GM23248 (cell line): ENCODE measurements around the gene SYNJ2BP. TPM values are rescaled to one million over a fixed set of nuclear protein-coding genes. Genes with fewer than 3 reads are reported as not detected.

Source experiments
- DNase-seq: peaks from one replicate; pipeline ENCODE4 v3.0.0-alpha.2; 2015
- H2AFZ ChIP-seq: fragments of 200-600 bp; sonication (generic); 2 replicates; pipeline ENCODE4 v1.6.1; 2016; ENCODE audit warnings: antibody characterized with exemption
- H3F3A ChIP-seq: fragments of 200-600 bp; sonication (generic); 2 replicates; pipeline ENCODE4 v1.6.1; 2016; ENCODE audit warnings: mild to moderate bottlenecking, antibody characterized with exemption, mixed run types; ENCODE audit not compliant: insufficient read depth
- H3K27ac ChIP-seq: fragments of 200-600 bp; sonication (generic); 2 replicates; pipeline ENCODE4 v1.5.1; 2016; ENCODE audit warnings: mild to moderate bottlenecking
- H3K27me3 ChIP-seq: fragments of 200-600 bp; sonication (generic); replicated peaks from 2 replicates; pipeline ENCODE4 v1.6.1; 2016; ENCODE audit warnings: mild to moderate bottlenecking; ENCODE audit not compliant: insufficient read depth
- H3K36me3 ChIP-seq: fragments of 200-600 bp; sonication (generic); 2 replicates; pipeline ENCODE4 v1.6.1; 2016; ENCODE audit warnings: low read depth, mild to moderate bottlenecking
- H3K4me1 ChIP-seq: fragments of 200-600 bp; sonication (generic); 2 replicates; pipeline ENCODE4 v1.6.1; 2016; ENCODE audit warnings: mild to moderate bottlenecking; ENCODE audit not compliant: insufficient read depth
- H3K4me2 ChIP-seq: fragments of 200-600 bp; sonication (generic); one replicate; pipeline ENCODE4 v1.6.1; 2016; ENCODE audit warnings: mild to moderate bottlenecking; ENCODE audit not compliant: unreplicated experiment
- H3K4me3 ChIP-seq: fragments of 200-600 bp; sonication (generic); 2 replicates; pipeline ENCODE4 v1.5.1; 2016; ENCODE audit warnings: mild to moderate bottlenecking
- H3K79me2 ChIP-seq: fragments of 200-600 bp; sonication (generic); 2 replicates; pipeline ENCODE4 v1.6.1; 2016; ENCODE audit warnings: mild to moderate bottlenecking; ENCODE audit not compliant: insufficient read depth
- H3K9ac ChIP-seq: fragments of 200-600 bp; sonication (generic); 2 replicates; pipeline ENCODE4 v1.6.1; 2016; ENCODE audit warnings: mild to moderate bottlenecking
- H3K9me2 ChIP-seq: fragments of 200-600 bp; sonication (generic); 2 replicates; pipeline ENCODE4 v1.6.1; 2016; ENCODE audit warnings: mixed run types, mild to moderate bottlenecking, moderate library complexity; ENCODE audit not compliant: insufficient read depth
- H3K9me3 ChIP-seq: fragments of 200-600 bp; sonication (generic); one replicate; pipeline ENCODE4 v1.6.1; 2017; ENCODE audit warnings: low read depth
- H4K20me1 ChIP-seq: fragments of 200-600 bp; sonication (generic); 2 replicates; pipeline ENCODE4 v1.6.0; 2016; ENCODE audit not compliant: insufficient read depth
- EZH2 ChIP-seq: fragments of 200-600 bp; sonication (generic); IDR thresholded peaks from 2 replicates; pipeline ENCODE4 v1.6.1; 2018; ENCODE audit warnings: antibody characterized with exemption, mild to moderate bottlenecking; ENCODE audit not compliant: insufficient read depth, poor library complexity, severe bottlenecking
- EZH2phosphoT487 ChIP-seq: fragments of 200-600 bp; sonication (generic); IDR thresholded peaks from 2 replicates; pipeline ENCODE4 v1.6.1; 2018; ENCODE audit warnings: antibody characterized with exemption, moderate library complexity, mild to moderate bottlenecking, low read depth; ENCODE audit not compliant: insufficient read depth
- WGBS, 2 experiments: methylation state at CpG; one replicate each; pipeline ENCODE4 v1.1.6; 2015 to 2017; ENCODE audit warnings: low lambda C conversion rate in 2 of 2, low coverage in 1 of 2; ENCODE audit errors: missing lambda C conversion rate in 2 of 2; 5-methylcytosine and 5-hydroxymethylcytosine counted together
- in situ Hi-C: fragments of 300-500 bp; cut with MboI; formaldehyde crosslinking; loops from 2 replicates; pipeline ENCODE4 v1.15.0; 2020
- polyA plus RNA-seq: library from polyadenylated mRNA; unstranded; fragments of >200 nt; fragmentation: Nextera tagmentation; extraction: Ambion mirVana; gene quantifications from 2 replicates; pipeline ENCODE4 v1.2.1, GENCODE V29; 2016
- total RNA-seq: library from RNA; depleted of rRNA; stranded (reverse); fragments of >200 nt; shearing (Covaris generic); gene quantifications from 2 replicates; pipeline ENCODE4 v1.2.3, GENCODE V29; 2014

The SYNJ2BP gene
- total and polyA plus RNA-seq, 2 experiments from 2014 or later: 12.2 to 27.1 TPM

GRCh38 chr14:70401643-70402042 lies 15.2 kb downstream of the SYNJ2BP start:
- Histone ChIP-seq H3K9me2 (no peaks in the 10 kb centered on the region), H2AFZ (no peak overlapping the region), H3K36me3 (no peaks in the 10 kb centered on the region), H3K9ac (no peak overlapping the region), H3K27me3 (no peaks in the 10 kb centered on the region), H3F3A (no peaks in the 10 kb centered on the region), H3K4me3 (no peak overlapping the region), H3K9me3 (no peaks in the 10 kb centered on the region), H3K79me2 (0 out of 2 replicates have a peak, but pooled peaks cover 4% of the 10 kb centered on the region), H4K20me1 (no peaks in the 10 kb centered on the region), H3K4me2 (no peak overlapping the region), H3K4me1 (no peaks in the 10 kb centered on the region), H3K27ac (no peak overlapping the region)
- DNase-seq: no peak
- 96 to 97% methylated on average over 4 of the region's 4 CpGs for WGBS, 2 experiments
- in situ Hi-C loops: no loop called here
- TF ChIP-seq EZH2 (no peak), EZH2phosphoT487 (no peak)

DNA sequence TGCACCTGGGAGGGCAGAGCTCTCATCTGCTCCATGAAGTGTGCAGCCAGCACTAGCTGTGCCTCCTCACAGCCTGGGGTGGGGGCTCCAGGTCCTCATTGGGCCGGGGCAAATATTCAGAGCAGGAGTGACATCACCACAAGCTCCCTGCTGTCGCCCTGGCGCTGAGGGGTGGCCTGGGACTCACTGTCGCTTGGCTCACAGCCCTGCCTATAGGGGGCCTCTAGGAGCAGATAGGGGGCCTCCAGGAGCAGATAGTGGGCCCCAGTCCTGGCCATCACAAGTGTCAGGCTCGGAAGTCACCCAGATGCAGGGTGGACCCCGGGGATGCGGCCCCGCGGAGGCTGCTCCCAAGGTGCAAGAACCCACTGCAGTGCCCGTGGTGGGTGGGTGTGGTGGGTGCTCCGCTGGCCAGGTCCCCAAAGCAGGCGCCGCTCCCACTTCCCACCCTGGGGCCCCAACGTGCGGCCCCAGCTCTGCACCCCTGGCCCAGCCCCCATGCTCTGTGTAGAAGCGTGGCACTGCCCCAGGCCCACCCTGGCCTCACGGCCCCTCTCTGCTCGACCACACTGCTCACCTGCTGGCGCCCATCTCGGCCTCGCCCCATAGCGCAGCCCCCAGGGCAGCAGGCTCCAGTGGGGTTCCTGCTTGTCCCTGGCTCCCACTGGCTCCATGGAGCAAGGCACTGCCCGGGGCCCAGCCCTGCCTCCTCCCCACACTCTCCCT lies 18.0 kb downstream of the SYNJ2BP start:
- in situ Hi-C loops: no loop called here
- Histone ChIP-seq H3F3A (no peaks in the 10 kb centered on the region), H4K20me1 (no peaks in the 10 kb centered on the region; the same call in 1 of the 2 replicates), H3K4me2 (no peak overlapping the region), H3K27me3 (no peaks in the 10 kb centered on the region), H3K9me2 (no peaks in the 10 kb centered on the region), H3K9ac (no peak overlapping the region), H3K4me1 (no peaks in the 10 kb centered on the region), H3K36me3 (no peaks in the 10 kb centered on the region), H3K79me2 (no peaks in the 10 kb centered on the region), H3K9me3 (no peaks in the 10 kb centered on the region), H3K4me3 (no peak overlapping the region), H2AFZ (no peak overlapping the region), H3K27ac (no peak overlapping the region)
- WGBS, 2 experiments: 88 to 94% methylated on average over 13 to 20 of the region's 23 CpGs
- TF ChIP-seq EZH2 (no peak), EZH2phosphoT487 (no peak)
- DNase-seq: no peak

DNA sequence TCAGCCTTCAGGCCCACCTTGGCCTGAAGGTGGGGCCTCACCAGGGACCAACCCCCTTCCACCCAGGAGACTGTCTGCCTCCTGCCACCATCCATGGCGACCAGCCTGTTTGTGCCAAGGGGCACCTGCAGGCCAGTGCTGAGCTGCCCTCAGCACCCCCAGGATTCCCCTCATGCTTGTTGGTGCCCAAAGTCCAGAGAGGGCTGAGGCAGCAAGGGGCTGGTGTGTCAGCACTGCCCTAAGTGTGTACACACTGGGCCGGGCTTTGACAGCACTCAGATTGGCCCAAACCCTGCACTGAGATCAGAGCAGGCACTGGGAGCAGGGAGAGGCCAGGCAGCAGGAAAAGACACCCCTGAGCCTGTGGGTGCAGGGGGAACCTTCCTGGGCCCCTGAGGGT lies 18.6 kb downstream of the SYNJ2BP start:
- H3F3A ChIP-seq: no peaks in the 10 kb centered on the region
- no peak overlapping the region for H3K9ac ChIP-seq
- no peaks in the 10 kb centered on the region for H3K9me3 ChIP-seq
- H3K4me1 ChIP-seq: no peaks in the 10 kb centered on the region
- no peak overlapping the region for H2AFZ ChIP-seq
- no peak for TF ChIP-seq EZH2phosphoT487
- no peak for TF ChIP-seq EZH2
- no peaks in the 10 kb centered on the region for H3K9me2 ChIP-seq
- H3K27ac ChIP-seq: no peak overlapping the region
- no peak overlapping the region for H3K4me3 ChIP-seq
- in situ Hi-C loops: no loop called here
- H3K4me2 ChIP-seq: no peak overlapping the region
- 100% methylated on average over 2 of the region's 2 CpGs for WGBS, 2 experiments
- DNase-seq: no peak
- H3K27me3 ChIP-seq: no peaks in the 10 kb centered on the region
- no peaks in the 10 kb centered on the region for H3K36me3 ChIP-seq
- peaks cover 3% of the 10 kb centered on the region; the same call in 1 of the 2 replicates for H3K79me2 ChIP-seq
- no peaks in the 10 kb centered on the region; the same call in 1 of the 2 replicates for H4K20me1 ChIP-seq

- no peaks in the 10 kb centered on the region for H3K9me3 ChIP-seq
- no peak overlapping the region for H3K9ac ChIP-seq
- TF ChIP-seq EZH2 (no peak), EZH2phosphoT487 (no peak)
- H3K4me2 ChIP-seq: no peak overlapping the region
- H3K4me1 ChIP-seq: no peaks in the 10 kb centered on the region
- H3K79me2 ChIP-seq: peaks cover 7% of the 10 kb centered on the region; the same call in 1 of the 2 replicates
- no peaks in the 10 kb centered on the region; the same call in 1 of the 2 replicates for H4K20me1 ChIP-seq
- no peaks in the 10 kb centered on the region for H3F3A ChIP-seq
- no peaks in the 10 kb centered on the region for H3K9me2 ChIP-seq
- in situ Hi-C loops: no loop called here
- no peak for DNase-seq
- no peak overlapping the region for H3K27ac ChIP-seq
- 89 to 100% methylated on average over 2 of the region's 2 CpGs for whole genome bisulfite sequencing, 2 experiments
- H3K27me3 ChIP-seq: no peaks in the 10 kb centered on the region
- H3K36me3 ChIP-seq: no peaks in the 10 kb centered on the region
- H2AFZ ChIP-seq: no peak overlapping the region
- H3K4me3 ChIP-seq: no peak overlapping the region
These were observed 19.1 kb downstream of the SYNJ2BP start for GRCh38 chr14:70397746-70398145.
